GM23338 (cell line): Measurements from ENCODE around the gene RHBDD2. TPM values are rescaled to one million over a fixed set of nuclear protein-coding genes. Genes with fewer than 3 reads are reported as not detected.

Experiments used
- ATAC-seq: fragments of 200-7000 bp; cut with Tn5 transposase; 3 replicates; pipeline ENCODE4 v1.9.1; 2020
- DNase-seq: peaks from one replicate; pipeline ENCODE4 v3.0.0-alpha.2; 2015; ENCODE audit warnings: low spot score
- H2AFZ ChIP-seq: fragments of 200-600 bp; sonication (generic); 2 replicates; pipeline ENCODE4 v1.8.0; 2016; ENCODE audit warnings: antibody characterized with exemption, mild to moderate bottlenecking, moderate library complexity
- H3F3A ChIP-seq: fragments of 200-600 bp; sonication (generic); replicated peaks from 2 replicates; pipeline ENCODE4 v1.8.0; 2017; ENCODE audit warnings: antibody characterized with exemption, mixed run types, low read depth
- H3K27ac ChIP-seq: fragments of 200-600 bp; sonication (generic); 2 replicates; pipeline ENCODE4 v1.6.1; 2016; ENCODE audit warnings: low read depth
- H3K27me3 ChIP-seq: fragments of 200-600 bp; sonication (generic); 2 replicates; pipeline ENCODE4 v1.8.0; 2016; ENCODE audit warnings: mild to moderate bottlenecking, mixed run types, moderate library complexity; ENCODE audit not compliant: insufficient read depth
- H3K36me3 ChIP-seq: fragments of 200-600 bp; sonication (generic); 2 replicates; pipeline ENCODE4 v1.8.0; 2016; ENCODE audit warnings: mild to moderate bottlenecking; ENCODE audit not compliant: insufficient read depth
- H3K4me1 ChIP-seq: fragments of 200-600 bp; sonication (generic); 2 replicates; pipeline ENCODE4 v1.8.0; 2016; ENCODE audit warnings: mild to moderate bottlenecking, moderate library complexity; ENCODE audit not compliant: insufficient read depth
- H3K4me2 ChIP-seq: fragments of 200-600 bp; sonication (generic); 2 replicates; pipeline ENCODE4 v1.7.1; 2017; ENCODE audit warnings: mixed run types
- H3K4me3 ChIP-seq: fragments of 200-600 bp; sonication (generic); 2 replicates; pipeline ENCODE4 v1.6.1; 2016; ENCODE audit warnings: mixed run types
- H3K79me2 ChIP-seq: fragments of 200-600 bp; sonication (generic); replicated peaks from 2 replicates; pipeline ENCODE4 v1.8.0; 2017; ENCODE audit warnings: mild to moderate bottlenecking; ENCODE audit not compliant: insufficient read depth
- H3K9me2 ChIP-seq: fragments of 200-600 bp; sonication (generic); 2 replicates; pipeline ENCODE4 v1.8.0; 2017; ENCODE audit not compliant: insufficient read depth
- H4K20me1 ChIP-seq: fragments of 200-600 bp; sonication (generic); replicated peaks from 2 replicates; pipeline ENCODE4 v1.8.0; 2017; ENCODE audit warnings: mild to moderate bottlenecking; ENCODE audit not compliant: insufficient read depth
- H3K27ac Mint-ChIP-seq: 2 replicates; pipeline ENCODE4 v1.8.0; 2020; ENCODE audit warnings: inconsistent platforms, mild to moderate bottlenecking, moderate library complexity, mixed read lengths
- H3K27me3 Mint-ChIP-seq: 3 replicates; pipeline ENCODE4 v1.8.0; 2022; ENCODE audit warnings: low read depth, mild to moderate bottlenecking, moderate library complexity, mixed read lengths, inconsistent platforms; ENCODE audit not compliant: insufficient read depth, poor library complexity
- H3K36me3 Mint-ChIP-seq: 3 replicates; pipeline ENCODE4 v1.8.0; 2021; ENCODE audit warnings: low read depth, mild to moderate bottlenecking, inconsistent platforms, moderate library complexity, mixed read lengths
- H3K4me1 Mint-ChIP-seq: 3 replicates; pipeline ENCODE4 v1.8.0; 2020; ENCODE audit warnings: mild to moderate bottlenecking, inconsistent platforms, mixed read lengths
- H3K4me3 Mint-ChIP-seq: 3 replicates; pipeline ENCODE4 v1.8.0; 2021; ENCODE audit warnings: moderate library complexity, mild to moderate bottlenecking, inconsistent platforms, mixed read lengths
- H3K9me3 Mint-ChIP-seq: 3 replicates; pipeline ENCODE4 v1.8.0; 2020; ENCODE audit warnings: moderate library complexity, mild to moderate bottlenecking, inconsistent platforms, mixed read lengths
- CTCF ChIP-seq, 2 experiments: fragments of 200-600 bp in 1 of 2; sonication (generic) in 1 of 2; conservative IDR thresholded peaks; 2 replicates each; pipeline versions ENCODE4 v1.5.1 to v1.6.1; 2016 to 2017; ENCODE audit warnings: antibody characterized with exemption in 2 of 2, low read depth in 2 of 2, mild to moderate bottlenecking in 2 of 2, moderate library complexity in 1 of 2
- ETS1 ChIP-seq: IDR thresholded peaks from 2 replicates; pipeline ENCODE4 v1.6.1; 2016; ENCODE audit warnings: antibody characterized with exemption
- EZH2 ChIP-seq: fragments of 200-600 bp; sonication (generic); IDR thresholded peaks from one replicate; pipeline ENCODE4 v1.8.0; 2017; ENCODE audit warnings: antibody characterized with exemption, mild to moderate bottlenecking, low read depth; ENCODE audit not compliant: unreplicated experiment
- NANOG ChIP-seq: IDR thresholded peaks from 2 replicates; pipeline ENCODE4 v1.6.1; 2016; ENCODE audit warnings: antibody characterized with exemption, borderline replicate concordance
- POLR2AphosphoS5 ChIP-seq: IDR thresholded peaks from 2 replicates; pipeline ENCODE4 v1.6.1; 2016; ENCODE audit warnings: antibody characterized with exemption, low read depth
- ZNF114 ChIP-seq: fragments of 250-450 bp; sonication (Bioruptor Pico); IDR thresholded peaks from 2 replicates; pipeline ENCODE4 v1.5.0; 2020; ENCODE audit warnings: mild to moderate bottlenecking, moderate library complexity
- ZNF462 ChIP-seq: fragments of 250-450 bp; sonication (Bioruptor Pico); IDR thresholded peaks from 2 replicates; pipeline ENCODE4 v1.5.0; 2020; ENCODE audit warnings: mild to moderate bottlenecking, moderate library complexity
- polyA plus RNA-seq: library from polyadenylated mRNA; unstranded; fragments of >200 nt; fragmentation: Nextera tagmentation; extraction: Ambion mirVana; gene quantifications from 2 replicates; pipeline ENCODE4 v1.2.1, GENCODE V29; 2016
- total RNA-seq: library from RNA; depleted of rRNA; stranded (reverse); fragments of >200 nt; shearing (Covaris generic); gene quantifications from 2 replicates; pipeline ENCODE4 v1.2.3, GENCODE V29; 2014

Gene RHBDD2
- total and polyA plus RNA-seq, 2 experiments from 2014 or later: 23.1 to 25.7 TPM

- TF ChIP-seq CTCF (conservative IDR thresholded peaks at IDR 0.05; ENCODE audit: low read depth in 2 of 2): no peak
- no peak for TF ChIP-seq ZNF114 (CRISPR knock-in tag)
- no peak for TF ChIP-seq ZNF462 (CRISPR knock-in tag)
- TF ChIP-seq EZH2: no peak
- no peak for TF ChIP-seq ETS1
Measured at GRCh38 chr7:75849573-75849972, 29.3 kb upstream of the RHBDD2 start (continued).

- Histone ChIP-seq H2AFZ (no peak overlapping the region), H3K79me2 (no peaks in the 10 kb centered on the region), H3K36me3 (no peaks in the 10 kb centered on the region), H3K4me2 (no peak overlapping the region), H4K20me1 (no peaks in the 10 kb centered on the region), H3K4me3 (no peak overlapping the region), H3F3A (no peaks in the 10 kb centered on the region), H3K9me2 (no peaks in the 10 kb centered on the region), H3K27me3 (no peaks in the 10 kb centered on the region), H3K4me1 (no peaks in the 10 kb centered on the region), H3K27ac (no peak overlapping the region)
- ATAC-seq: no peak
- DNase-seq: no peak
- Mint-ChIP-seq H3K4me3 (no peak overlapping the region), H3K27me3 (peaks cover 2% of the 10 kb centered on the region), H3K27ac (no peak overlapping the region), H3K36me3 (no peaks in the 10 kb centered on the region; the same call in 2 of the 3 replicates), H3K9me3 (peaks cover 2% of the 10 kb centered on the region; the same call in 1 of the 3 replicates), H3K4me1 (no peaks in the 10 kb centered on the region)
- TF ChIP-seq POLR2AphosphoS5 (no peak), ZNF114 (CRISPR knock-in tag) (no peak), NANOG (no peak)
Measured at GRCh38 chr7:75850235-75850634, 28.6 kb upstream of the RHBDD2 start.
